ENCODE measurements around the gene GAB2.
A peak's percentile ranks its signal among the peaks of the same experiment; 100 is the strongest.

Gene GAB2

DNA sequence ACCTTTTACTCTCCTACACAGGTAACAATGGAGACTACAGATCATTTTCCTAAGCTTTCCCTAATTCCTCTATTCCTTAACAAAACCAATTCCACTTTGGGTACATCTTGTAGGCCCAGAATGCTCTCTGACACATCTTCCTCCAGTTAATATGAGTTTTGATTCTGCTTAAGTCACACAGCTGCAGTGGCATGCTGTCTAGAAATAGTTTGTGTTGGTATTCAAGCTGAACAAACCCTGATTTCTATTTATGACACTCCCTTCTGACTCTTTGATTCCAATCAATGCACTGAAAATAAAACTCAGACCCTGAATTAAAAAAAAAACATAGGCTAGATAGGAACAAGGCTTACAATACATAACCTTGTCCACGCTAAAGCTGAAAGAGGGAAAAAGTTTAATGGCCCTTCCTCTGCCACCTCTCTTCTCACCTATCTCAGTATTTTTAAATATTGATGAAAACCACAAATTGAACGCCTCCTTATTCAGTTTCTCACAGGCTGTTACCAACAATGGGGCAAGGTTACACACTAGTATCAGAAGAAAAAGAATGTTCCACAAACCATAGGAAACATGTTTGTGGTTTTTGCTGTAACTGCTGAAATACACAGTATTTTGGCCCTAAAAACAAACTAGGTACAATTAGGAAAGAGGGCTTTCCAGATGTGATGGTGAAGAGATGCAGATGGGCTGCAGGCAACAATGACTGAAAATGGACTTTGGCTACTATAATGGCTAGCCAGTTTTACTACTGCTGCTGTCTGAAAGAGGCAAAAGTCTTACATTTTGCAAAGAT lies 35.7 kb upstream of the GAB2 start:
- TF ChIP-seq, protein P1, sequence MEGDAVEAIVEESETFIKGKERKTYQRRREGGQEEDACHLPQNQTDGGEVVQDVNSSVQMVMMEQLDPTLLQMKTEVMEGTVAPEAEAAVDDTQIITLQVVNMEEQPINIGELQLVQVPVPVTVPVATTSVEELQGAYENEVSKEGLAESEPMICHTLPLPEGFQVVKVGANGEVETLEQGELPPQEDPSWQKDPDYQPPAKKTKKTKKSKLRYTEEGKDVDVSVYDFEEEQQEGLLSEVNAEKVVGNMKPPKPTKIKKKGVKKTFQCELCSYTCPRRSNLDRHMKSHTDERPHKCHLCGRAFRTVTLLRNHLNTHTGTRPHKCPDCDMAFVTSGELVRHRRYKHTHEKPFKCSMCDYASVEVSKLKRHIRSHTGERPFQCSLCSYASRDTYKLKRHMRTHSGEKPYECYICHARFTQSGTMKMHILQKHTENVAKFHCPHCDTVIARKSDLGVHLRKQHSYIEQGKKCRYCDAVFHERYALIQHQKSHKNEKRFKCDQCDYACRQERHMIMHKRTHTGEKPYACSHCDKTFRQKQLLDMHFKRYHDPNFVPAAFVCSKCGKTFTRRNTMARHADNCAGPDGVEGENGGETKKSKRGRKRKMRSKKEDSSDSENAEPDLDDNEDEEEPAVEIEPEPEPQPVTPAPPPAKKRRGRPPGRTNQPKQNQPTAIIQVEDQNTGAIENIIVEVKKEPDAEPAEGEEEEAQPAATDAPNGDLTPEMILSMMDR (IDR thresholded peaks at IDR 0.05; ENCODE audit: low read depth, low read length), result no peak
- H3K4me3 ChIP-seq (replicated peaks in 1 of 2; ENCODE audit: low read depth in 2 of 2, low read length in 2 of 2), result no peak overlapping the region
- peak in 1 of 2 donors; percentile 15 for DNase-seq (ENCODE audit: low read depth in 2 of 2)

DNA sequence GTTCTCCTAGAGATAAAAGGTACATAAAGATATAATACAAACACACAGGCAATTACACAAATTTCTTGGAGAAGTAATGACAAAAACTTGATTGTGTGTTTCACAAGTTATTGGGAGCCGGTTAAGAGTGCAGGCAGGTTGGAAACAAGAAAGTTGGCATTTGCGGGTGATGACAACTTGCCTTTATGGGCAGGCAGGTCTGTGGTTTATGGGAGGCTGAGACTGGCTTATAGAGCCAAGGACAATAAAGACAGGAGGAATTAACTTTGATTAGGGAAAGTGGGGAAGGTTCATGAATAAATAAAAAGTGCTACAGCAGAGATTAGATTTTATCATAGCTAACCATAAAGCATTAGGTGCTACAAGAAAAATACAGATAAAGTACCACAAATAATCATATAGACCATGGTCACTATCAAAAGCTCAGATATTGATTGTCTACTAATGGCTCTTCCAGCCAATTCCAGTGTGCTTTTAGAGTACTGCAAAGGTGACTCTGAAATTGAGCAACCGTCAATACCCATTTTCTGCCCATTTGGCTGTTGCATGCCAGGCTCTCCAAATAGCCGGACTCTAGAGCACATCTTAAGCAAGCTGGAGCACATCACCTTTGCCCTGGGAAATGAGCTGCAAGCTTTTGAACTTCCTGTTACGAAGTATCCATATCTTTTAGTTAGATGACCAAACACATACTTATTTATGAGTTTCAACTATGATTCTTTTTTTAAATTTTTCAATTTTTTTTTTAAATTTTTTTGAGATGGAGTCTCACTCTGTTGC lies 33.9 kb upstream of the GAB2 start:
- peak in 1 of 2 donors; percentile 15 for DNase-seq (ENCODE audit: low read depth in 2 of 2)
- TF ChIP-seq, protein P1 (IDR thresholded peaks at IDR 0.05; ENCODE audit: low read depth, low read length), result no peak
- H3K4me3 ChIP-seq (replicated peaks in 1 of 2; ENCODE audit: low read depth in 2 of 2, low read length in 2 of 2), result no peak overlapping the region

DNA sequence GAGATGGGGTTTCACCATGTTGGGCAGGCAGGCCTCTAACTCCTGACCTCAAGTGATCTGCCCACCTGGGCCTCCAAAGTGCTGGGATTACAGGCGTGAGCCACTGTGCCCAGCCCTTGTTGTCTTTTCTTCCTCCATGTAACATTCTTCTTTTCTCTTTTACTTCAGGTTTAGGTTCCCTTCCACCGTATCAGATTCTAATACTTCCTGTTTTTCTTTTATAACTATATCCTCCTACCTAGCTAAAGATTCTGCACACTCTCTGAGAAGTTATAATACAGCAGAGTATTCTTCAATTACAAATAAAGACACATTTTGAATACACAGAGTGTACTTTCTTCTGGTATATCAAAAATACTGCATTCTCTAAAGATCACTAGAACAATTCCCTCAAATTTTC lies 33.2 kb upstream of the GAB2 start:
- H3K4me3 ChIP-seq (replicated peaks in 1 of 2; ENCODE audit: low read depth in 2 of 2, low read length in 2 of 2), result no peak overlapping the region
- no peak for DNase-seq (ENCODE audit: low read depth in 2 of 2)
- TF ChIP-seq, protein P1 (IDR thresholded peaks at IDR 0.05; ENCODE audit: low read depth, low read length), result no peak

DNA sequence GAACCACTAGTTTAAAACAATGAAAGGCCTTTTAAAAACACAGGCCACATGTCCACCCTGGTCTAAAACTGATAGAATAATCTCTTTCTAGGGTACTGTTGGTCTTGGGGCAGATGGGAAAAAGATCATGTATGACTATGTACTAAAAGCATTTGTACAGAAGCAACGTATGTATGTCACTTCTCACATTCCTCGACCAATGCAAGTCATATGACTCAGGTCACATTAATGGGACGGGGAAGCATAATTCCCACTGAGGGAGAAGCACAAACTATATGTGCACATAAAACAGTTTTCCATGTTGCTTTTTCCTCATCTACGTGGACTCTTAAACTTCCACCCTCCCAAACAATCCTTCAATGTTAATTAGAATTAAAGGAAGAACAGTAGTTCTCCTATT lies 32.2 kb upstream of the GAB2 start:
- peak in 1 of 2 donors; percentile 65 for DNase-seq (ENCODE audit: low read depth in 2 of 2)
- no peak overlapping the region for H3K4me3 ChIP-seq (replicated peaks in 1 of 2; ENCODE audit: low read depth in 2 of 2, low read length in 2 of 2)
- TF ChIP-seq, protein P1 (IDR thresholded peaks at IDR 0.05; ENCODE audit: low read depth, low read length), result no peak

DNA sequence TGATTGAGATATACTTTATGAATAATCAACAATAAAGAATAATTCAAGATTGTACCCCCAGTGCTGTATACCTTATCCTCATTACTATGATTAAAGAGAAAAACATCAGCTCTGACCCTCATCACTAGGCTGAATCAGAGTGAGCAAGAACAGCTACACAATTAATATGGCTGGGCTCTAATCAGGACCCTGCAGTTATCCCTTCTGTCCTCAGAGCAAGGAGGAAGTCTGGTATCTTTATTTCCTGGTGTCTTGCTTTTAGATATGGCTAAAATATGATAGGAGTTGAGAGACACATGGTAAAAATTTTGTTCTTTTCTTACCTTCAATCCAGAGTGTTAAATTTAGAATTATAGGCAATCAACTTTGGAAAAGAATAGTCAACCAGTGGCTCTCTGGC lies 28.6 kb upstream of the GAB2 start:
- DNase-seq (ENCODE audit: low read depth in 2 of 2), result no peak
- TF ChIP-seq, protein P1 (IDR thresholded peaks at IDR 0.05; ENCODE audit: low read depth, low read length), result no peak

DNA sequence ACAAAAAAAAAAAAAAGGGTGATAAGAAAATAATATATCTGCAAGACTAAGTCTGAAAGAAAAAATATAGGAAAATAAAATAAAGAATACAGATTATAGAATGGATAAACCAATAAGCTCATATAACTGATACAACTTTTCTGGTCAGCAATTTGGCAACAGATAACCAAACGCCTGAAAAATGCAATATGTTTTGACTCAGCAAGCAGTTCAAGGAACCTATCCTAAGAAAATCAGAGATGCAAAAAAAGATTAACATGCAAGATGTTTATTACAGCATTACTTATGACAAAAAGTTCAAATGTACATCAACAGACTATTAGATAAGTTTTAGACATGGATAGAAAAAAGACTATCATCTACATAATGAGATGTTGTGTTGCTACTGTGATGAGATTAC lies 27.1 kb upstream of the GAB2 start:
- TF ChIP-seq, protein P1 (IDR thresholded peaks at IDR 0.05; ENCODE audit: low read depth, low read length), result no peak
- no peak overlapping the region for H3K4me3 ChIP-seq (replicated peaks in 1 of 2; ENCODE audit: low read depth in 2 of 2, low read length in 2 of 2)
- DNase-seq (ENCODE audit: low read depth in 2 of 2), result no peak

More for the DNA sequence above, 28.6 kb upstream of the GAB2 start:
- no peak overlapping the region for H3K4me3 ChIP-seq (replicated peaks in 1 of 2; ENCODE audit: low read depth in 2 of 2, low read length in 2 of 2)

Measured in cardiac fibroblast (primary cell).